H1 (cell line): ENCODE measurements around the gene RGPD6. TPM values are rescaled to one million over a fixed set of nuclear protein-coding genes. Genes with fewer than 3 reads are reported as not detected.
"Not testable (repeated sequence)": the region's sequence is repeated elsewhere in the genome, so short reads cannot be mapped to it uniquely, and the experiment has no call there.

ENCODE experiments used
- CTCF ChIA-PET: fragments of 300-600 bp; sonication (Branson Sonifier 250); formaldehyde crosslinking; loops from one replicate; lab custom pipeline; 2021; ENCODE audit not compliant: partially characterized antibody; lab: Charles Lee
- POLR2A ChIA-PET: fragments of 300-600 bp; sonication (Branson Sonifier 250); formaldehyde crosslinking; loops from one replicate; lab custom pipeline; 2021; ENCODE audit warnings: inconsistent platforms; ENCODE audit not compliant: partially characterized antibody; lab: Charles Lee
- DNase-seq, 2 experiments: peaks; one replicate each; pipeline versions ENCODE4 v3.0.0 to v3.0.0-alpha.2; 2010 to 2022; ENCODE audit warnings: low spot score in 2 of 2, low read depth in 1 of 2, mixed read lengths in 1 of 2
- FAIRE-seq: peaks from 2 replicates; lab custom pipeline; 2011; peaks lifted over from hg19 to GRCh38; lab: Jason Lieb, UNC
- H2AFZ ChIP-seq: 2 replicates; pipeline ENCODE4 v1.8.1; 2012; ENCODE audit warnings: low read length, inconsistent platforms
- H2AK5ac ChIP-seq: 2 replicates; pipeline ENCODE4 v1.6.1; 2013; ENCODE audit warnings: low read depth, low read length
- H2BK120ac ChIP-seq: replicated peaks from 2 replicates; pipeline ENCODE3; 2013; ENCODE audit warnings: low read depth, low read length, inconsistent platforms
- H2BK12ac ChIP-seq: 2 replicates; pipeline ENCODE4 v1.6.1; 2013; ENCODE audit warnings: low read depth, low read length
- H2BK15ac ChIP-seq: 2 replicates; pipeline ENCODE4 v1.6.1; 2013; ENCODE audit warnings: low read length
- H2BK20ac ChIP-seq: 2 replicates; pipeline ENCODE4 v1.6.1; 2013; ENCODE audit warnings: low read length
- H2BK5ac ChIP-seq: 2 replicates; pipeline ENCODE4 v1.6.1; 2013; ENCODE audit warnings: low read depth, low read length
- H3K14ac ChIP-seq: 2 replicates; pipeline ENCODE4 v1.6.1; 2013; ENCODE audit warnings: inconsistent platforms; ENCODE audit not compliant: insufficient read length
- H3K18ac ChIP-seq: 2 replicates; pipeline ENCODE4 v1.6.1; 2013; ENCODE audit warnings: low read length; ENCODE audit errors: extremely low read depth
- H3K23ac ChIP-seq: 2 replicates; pipeline ENCODE4 v1.6.1; 2013; ENCODE audit warnings: inconsistent platforms; ENCODE audit not compliant: insufficient read length
- H3K23me2 ChIP-seq: 2 replicates; pipeline ENCODE4 v1.6.1; 2013; ENCODE audit warnings: low read depth, low read length
- H3K27ac ChIP-seq: 2 replicates; pipeline ENCODE4 v1.6.1; 2011; ENCODE audit warnings: low read depth, low read length, inconsistent platforms
- H3K27me3 ChIP-seq, 4 experiments: replicated peaks in 1 of 4; 1 replicate in 1 of 4; 2 replicates in 3 of 4; pipeline versions ENCODE4 v1.6.1 to v1.8.1; 2011 to 2013; ENCODE audit warnings: low read length in 3 of 4, mild to moderate bottlenecking in 3 of 4, inconsistent platforms in 2 of 4, mixed read lengths in 2 of 4, moderate library complexity in 1 of 4; ENCODE audit not compliant: control insufficient read depth in 3 of 4, insufficient read depth in 3 of 4; ENCODE audit errors: extremely low read depth in 1 of 4
- H3K36me3 ChIP-seq, 4 experiments: 2 replicates each; pipeline versions ENCODE4 v1.6.1 to v1.8.1; 2011 to 2013; ENCODE audit warnings: mild to moderate bottlenecking in 4 of 4, low read length in 3 of 4, moderate library complexity in 2 of 4, control low read depth in 1 of 4, inconsistent platforms in 1 of 4; ENCODE audit not compliant: insufficient read depth in 4 of 4, control insufficient read depth in 2 of 4
- H3K4ac ChIP-seq: replicated peaks from 2 replicates; pipeline ENCODE3; 2013; ENCODE audit warnings: low read length, low read depth, mixed read lengths, inconsistent platforms; ENCODE audit not compliant: insufficient read length
- H3K4me1 ChIP-seq, 4 experiments: replicated peaks in 1 of 4; 1 replicate in 1 of 4; 2 replicates in 3 of 4; pipeline versions ENCODE4 v1.6.1 to v1.8.1; 2011 to 2013; ENCODE audit warnings: low read length in 3 of 4, inconsistent platforms in 2 of 4, mixed read lengths in 1 of 4; ENCODE audit not compliant: insufficient read depth in 4 of 4, control insufficient read depth in 3 of 4
- H3K4me2 ChIP-seq, 2 experiments: 2 replicates each; pipeline versions ENCODE4 v1.6.1 to v1.8.1; 2011 to 2013; ENCODE audit warnings: low read depth in 2 of 2, low read length in 2 of 2, control low read depth in 1 of 2, inconsistent platforms in 1 of 2, mild to moderate bottlenecking in 1 of 2; ENCODE audit not compliant: insufficient read depth in 1 of 2
- H3K4me3 ChIP-seq, 4 experiments: fragments of 200-600, 300-600 bp in 1 of 4; sonication (generic), shearing (Covaris generic), sonication (Bioruptor Twin) in 1 of 4; 2 replicates each; pipeline versions ENCODE4 v1.5.1 to v1.8.1; 2011 to 2016; ENCODE audit warnings: low read length in 4 of 4, low read depth in 3 of 4, control low read depth in 2 of 4, inconsistent platforms in 2 of 4, mild to moderate bottlenecking in 2 of 4, mixed read lengths in 1 of 4, moderate library complexity in 1 of 4; ENCODE audit not compliant: insufficient read depth in 2 of 4; ENCODE audit errors: extremely low read depth in 1 of 4
- H3K56ac ChIP-seq: replicated peaks from 2 replicates; pipeline ENCODE3; 2013; ENCODE audit warnings: low read depth, mild to moderate bottlenecking, mixed read lengths, low read length, inconsistent platforms; ENCODE audit not compliant: insufficient read length
- H3K79me1 ChIP-seq: 2 replicates; pipeline ENCODE4 v1.6.1; 2013; ENCODE audit warnings: low read depth, low read length, control low read depth
- H3K79me2 ChIP-seq, 2 experiments: 2 replicates each; pipeline versions ENCODE4 v1.6.1 to v1.8.1; 2012 to 2013; ENCODE audit warnings: low read length in 2 of 2, mild to moderate bottlenecking in 2 of 2, inconsistent platforms in 1 of 2; ENCODE audit not compliant: insufficient read depth in 2 of 2, control insufficient read depth in 1 of 2
- H3K9ac ChIP-seq, 4 experiments: replicated peaks in 1 of 4; 1 replicate in 1 of 4; 2 replicates in 3 of 4; pipeline versions ENCODE4 v1.6.1 to v1.8.1; 2011 to 2013; ENCODE audit warnings: low read depth in 3 of 4, low read length in 3 of 4, control low read depth in 2 of 4, mild to moderate bottlenecking in 2 of 4, moderate library complexity in 2 of 4, inconsistent platforms in 1 of 4; ENCODE audit errors: extremely low read depth in 1 of 4
- H3K9me3 ChIP-seq, 2 experiments: 2 replicates each; pipeline versions ENCODE4 v1.6.1 to v1.8.1; 2012 to 2013; ENCODE audit warnings: mild to moderate bottlenecking in 2 of 2, moderate library complexity in 2 of 2, control low read depth in 1 of 2, inconsistent platforms in 1 of 2, low read depth in 1 of 2, low read length in 1 of 2, mixed read lengths in 1 of 2; ENCODE audit not compliant: insufficient read depth in 2 of 2
- H4K20me1 ChIP-seq, 2 experiments: replicated peaks in 1 of 2; 2 replicates each; pipeline versions ENCODE3 to v1.8.1; 2011 to 2013; ENCODE audit warnings: inconsistent platforms in 2 of 2, low read length in 2 of 2, mild to moderate bottlenecking in 1 of 2; ENCODE audit not compliant: insufficient read depth in 2 of 2, control insufficient read depth in 1 of 2
- H4K5ac ChIP-seq: 2 replicates; pipeline ENCODE4 v1.6.1; 2013; ENCODE audit warnings: low read length, low read depth, mixed read lengths, inconsistent platforms; ENCODE audit not compliant: insufficient read length
- H4K8ac ChIP-seq: 2 replicates; pipeline ENCODE4 v1.8.0; 2013; ENCODE audit warnings: mild to moderate bottlenecking, moderate library complexity, low read length, inconsistent platforms; ENCODE audit not compliant: insufficient read depth; ENCODE audit errors: extremely low read depth
- H4K91ac ChIP-seq: replicated peaks from 2 replicates; pipeline ENCODE3; 2013; ENCODE audit warnings: low read length, mixed read lengths, inconsistent platforms; ENCODE audit not compliant: insufficient read length
- WGBS, 2 experiments: shearing (Covaris generic) in 1 of 2; methylation state at CpG; one replicate each; pipeline versions ENCODE4 v1.1.6 to v1.1.7; 2013 to 2015; ENCODE audit warnings: low lambda C conversion rate in 2 of 2, mixed read lengths in 2 of 2, inconsistent platforms in 1 of 2, low coverage in 1 of 2, missing lambda C conversion rate in 1 of 2; ENCODE audit not compliant: insufficient replicate concordance in 2 of 2, insufficient coverage in 1 of 2, insufficient read length in 1 of 2; ENCODE audit errors: extremely low coverage in 1 of 2, missing lambda C conversion rate in 1 of 2; 5-methylcytosine and 5-hydroxymethylcytosine counted together
- polyA plus RNA-seq, 7 experiments: library from polyadenylated mRNA; depleted of rRNA in 3 of 7; stranded (reverse) in 5 of 7; unstranded in 2 of 7; fragments of >200 nt in 5 of 7; fragments of 200-250 nt in 2 of 7; gene quantifications; 1 replicate in 5 of 7; 2 replicates in 1 of 7; 4 replicates in 1 of 7; pipeline versions ENCODE4 v1.2.1 to v1.2.3, GENCODE V29; 2011 to 2013; ENCODE audit warnings: missing spikeins in 2 of 7, mixed read lengths in 2 of 7
- total RNA-seq: library from RNA; stranded (reverse); fragmentation: NEBNext Ultra II Directional; extraction: Animal tissue kit (Norgen Biotek cat#: 25700); gene quantifications from 2 replicates; pipeline ENCODE4 v1.2.1, GENCODE V29; 2021

RGPD6 gene
- total and polyA plus RNA-seq, 2 of the 8 experiments (the other 6 are each of a cell fraction or from before 2014, with no cell fraction given), result 4.9 to 15.0 TPM

DNA sequence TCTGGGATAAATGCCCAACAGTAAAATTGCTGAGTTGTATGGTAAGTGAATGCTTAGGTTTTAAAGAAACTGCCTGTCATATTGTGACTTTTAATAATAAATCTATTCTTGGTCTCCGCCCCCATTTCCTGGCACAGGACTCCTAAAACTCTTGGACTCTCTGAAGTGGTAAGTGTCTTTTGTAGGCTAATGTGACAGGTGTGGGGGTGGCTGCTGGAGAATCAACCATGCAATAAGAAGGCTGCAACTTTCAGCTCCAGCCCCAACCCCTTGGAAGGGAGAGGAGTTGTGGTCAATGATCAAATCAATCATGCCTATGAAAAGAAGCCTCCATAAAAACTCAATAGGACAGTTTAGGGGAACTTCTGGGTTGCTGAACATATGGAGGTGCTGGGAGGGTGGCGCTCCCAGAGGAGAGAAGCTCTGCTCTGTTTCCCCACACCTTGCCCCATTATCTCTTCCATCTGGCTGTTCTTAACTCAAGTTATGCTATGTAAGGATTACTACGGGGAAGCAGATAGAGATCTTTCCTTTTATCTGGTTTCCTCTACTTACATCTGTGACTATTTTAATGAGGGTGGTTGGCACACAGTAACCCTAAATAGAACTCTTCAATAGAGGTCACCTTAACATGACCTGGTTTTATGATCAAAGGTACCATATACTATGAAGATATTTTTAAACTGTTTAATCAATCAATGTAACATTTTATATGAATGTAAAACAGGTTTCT is 101.2 kb downstream of the RGPD6 start:
- FAIRE-seq, CTCF ChIA-PET, H2BK5ac ChIP-seq, H4K8ac ChIP-seq, H2AK5ac ChIP-seq, H3K4me3 ChIP-seq, H3K18ac ChIP-seq, H3K4me2 ChIP-seq, H3K14ac ChIP-seq, H4K5ac ChIP-seq, DNase-seq, H3K9me3 ChIP-seq, H2BK15ac ChIP-seq, H3K27me3 ChIP-seq, H2BK12ac ChIP-seq, H4K91ac ChIP-seq, H3K9ac ChIP-seq, H3K23ac ChIP-seq, H2AFZ ChIP-seq, H3K79me1 ChIP-seq, POLR2A ChIA-PET, H2BK20ac ChIP-seq, H3K36me3 ChIP-seq, H4K20me1 ChIP-seq, H3K4me1 ChIP-seq, H3K27ac ChIP-seq, H3K79me2 ChIP-seq, H2BK120ac ChIP-seq, H3K23me2 ChIP-seq, H3K4ac ChIP-seq, H3K56ac ChIP-seq: not testable (repeated sequence)
- no CpG with 5 or more reads among the region's 3 CpGs for WGBS, 2 experiments

DNA sequence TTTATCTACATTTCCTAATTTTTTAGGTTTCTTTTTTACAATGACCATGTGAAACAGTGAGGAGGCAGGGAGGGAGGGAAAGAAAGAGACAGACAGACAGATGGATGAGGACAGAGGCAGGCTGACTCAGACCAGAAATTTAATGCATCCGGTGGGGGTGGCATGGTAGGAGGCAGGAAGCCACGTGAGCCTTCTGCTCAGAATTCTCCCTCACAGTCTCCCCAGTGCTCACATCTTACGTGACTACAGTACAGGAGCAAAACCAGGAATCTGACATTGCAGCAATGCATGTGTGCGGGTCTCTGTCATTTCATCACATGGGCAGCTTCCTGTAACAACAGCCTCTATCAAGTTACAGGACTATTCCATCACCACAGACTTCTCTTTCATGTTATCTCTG is 102.1 kb downstream of the RGPD6 start:
- H3K4me1 ChIP-seq, H3K23ac ChIP-seq, H2BK120ac ChIP-seq, H3K79me1 ChIP-seq, H3K4me2 ChIP-seq, H3K14ac ChIP-seq, H3K4ac ChIP-seq, H4K91ac ChIP-seq, H2BK5ac ChIP-seq, H3K56ac ChIP-seq, DNase-seq, H2BK20ac ChIP-seq, H3K9me3 ChIP-seq, H3K79me2 ChIP-seq, H2AFZ ChIP-seq, H3K9ac ChIP-seq, H4K20me1 ChIP-seq, H3K23me2 ChIP-seq, CTCF ChIA-PET, H2BK15ac ChIP-seq, H3K27me3 ChIP-seq, H3K27ac ChIP-seq, H3K36me3 ChIP-seq, H4K8ac ChIP-seq, FAIRE-seq, H4K5ac ChIP-seq, POLR2A ChIA-PET, H3K18ac ChIP-seq, H2AK5ac ChIP-seq, H2BK12ac ChIP-seq, H3K4me3 ChIP-seq: not testable (repeated sequence)
- WGBS, 2 experiments, result no CpG with 5 or more reads among the region's 4 CpGs
